ENCODE measurements around the gene CCDC18.
"Not testable (repeated sequence)": the region's sequence is repeated elsewhere in the genome, so short reads cannot be mapped to it uniquely, and the experiment has no call there.

CCDC18 gene

GRCh38 chr1:93172778-93173177, 7.7 kb upstream of the CCDC18 start:
- DNase-seq = no peak

DNA sequence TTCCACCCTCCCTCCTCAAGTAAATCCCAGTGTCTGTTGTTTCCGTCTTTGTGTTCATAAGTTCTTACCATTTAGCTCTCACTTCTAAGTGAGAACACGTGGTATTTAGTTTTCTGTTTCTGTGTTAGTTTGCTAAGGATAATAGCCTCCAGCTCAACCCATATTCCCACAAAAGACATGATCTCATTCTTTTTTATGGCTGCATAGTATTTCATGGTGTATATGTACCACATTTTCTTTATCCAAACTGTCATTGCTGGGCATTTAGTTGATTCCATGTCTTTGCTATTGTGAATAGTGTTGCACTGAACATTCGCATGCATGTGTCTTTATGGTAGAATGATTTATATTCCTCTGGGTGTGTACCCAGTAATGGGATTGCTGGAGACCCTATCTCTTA, 5.9 kb upstream of the CCDC18 start:
- not testable (repeated sequence) for DNase-seq

GRCh38 chr1:93177991-93178390, 2.5 kb upstream of the CCDC18 start:
- DNase-seq = no peak

DNA sequence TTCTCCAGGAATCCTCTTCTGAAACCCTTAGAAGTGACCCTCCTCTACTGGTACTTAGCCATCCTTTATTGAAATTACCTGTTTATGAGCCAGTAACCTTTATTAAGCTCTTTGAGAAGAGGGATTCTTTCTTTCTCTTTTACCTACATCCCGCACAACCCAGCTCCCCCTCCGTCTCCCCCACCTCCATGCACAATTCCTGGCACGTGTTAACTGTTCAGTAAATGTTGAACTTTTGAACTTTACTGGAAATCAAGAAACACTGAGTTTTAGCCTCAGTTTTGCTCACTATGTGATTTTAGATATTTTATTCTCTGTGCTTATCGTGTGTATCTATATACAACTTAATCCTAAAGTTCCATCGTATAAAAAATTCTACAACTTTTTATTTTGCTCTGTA, 2.1 kb upstream of the CCDC18 start:
- DNase-seq = no peak

DNA sequence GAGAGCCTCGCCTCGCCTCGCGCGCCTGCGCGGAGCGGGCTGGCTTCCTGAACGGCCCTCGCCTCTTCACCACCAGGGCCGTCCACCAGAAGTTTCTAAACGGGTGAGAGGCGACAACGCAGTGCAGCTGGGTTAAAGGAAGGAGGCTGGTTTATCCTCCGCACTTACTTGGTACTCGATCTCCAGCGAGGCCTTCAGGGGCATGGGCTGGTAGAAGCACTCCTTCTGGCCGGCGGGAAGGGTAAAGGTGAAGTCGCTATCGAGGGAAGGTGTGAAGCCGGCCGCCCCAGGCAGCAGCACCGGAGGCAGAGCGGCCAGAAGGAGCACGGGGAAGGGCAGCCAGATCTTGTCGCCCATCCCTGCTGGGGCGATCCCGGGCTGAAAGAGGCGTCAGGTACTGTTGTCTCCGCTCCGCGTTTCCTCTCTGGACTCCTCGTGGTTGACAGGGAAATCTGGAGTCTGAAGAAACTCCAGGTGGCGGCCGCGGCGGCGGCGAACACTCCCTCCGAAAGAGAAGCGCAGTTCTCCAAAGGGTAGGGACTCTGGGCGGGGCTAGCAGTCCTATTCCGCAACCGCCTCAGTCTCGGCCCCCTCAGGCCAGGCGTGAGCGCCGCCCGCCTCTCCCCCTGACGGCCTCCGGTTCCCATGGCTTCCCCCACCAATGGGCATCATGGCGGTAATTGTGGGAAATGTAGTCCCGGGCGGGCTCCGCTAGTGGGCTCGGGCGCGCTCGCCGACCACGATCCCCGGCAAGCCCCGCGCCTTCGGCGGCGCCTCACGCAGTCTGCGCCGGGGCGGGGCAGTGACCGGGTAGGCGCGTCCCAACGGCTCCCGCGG, 420 bp upstream of the CCDC18 start, which contains the start of gene TMED5:
TMED5 (minus strand) TSS at position 528 of the 837 bp plus-strand sequence; CDS start at position 357, 171 bp downstream.
- peak; percentile 99 for DNase-seq

DNA sequence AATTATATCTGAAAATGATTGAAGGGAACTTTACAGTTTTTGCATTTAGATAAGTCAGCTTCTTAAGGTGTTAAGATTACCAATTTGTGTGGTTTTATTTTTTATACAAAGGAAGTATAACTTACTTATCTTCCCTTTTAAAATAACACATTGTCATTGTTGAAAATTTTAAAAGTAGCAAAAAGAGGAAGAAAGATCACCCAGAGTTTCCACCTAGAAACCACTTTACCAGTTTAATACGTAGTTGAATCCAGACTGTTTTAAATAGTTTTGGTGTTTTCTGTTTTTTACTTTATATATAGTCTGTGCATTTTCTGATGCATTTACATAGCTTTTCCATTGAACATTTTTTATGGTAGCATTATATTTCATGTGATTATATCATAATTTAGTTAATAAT, 6.1 kb downstream of the CCDC18 start:
- no peak for DNase-seq

DNA sequence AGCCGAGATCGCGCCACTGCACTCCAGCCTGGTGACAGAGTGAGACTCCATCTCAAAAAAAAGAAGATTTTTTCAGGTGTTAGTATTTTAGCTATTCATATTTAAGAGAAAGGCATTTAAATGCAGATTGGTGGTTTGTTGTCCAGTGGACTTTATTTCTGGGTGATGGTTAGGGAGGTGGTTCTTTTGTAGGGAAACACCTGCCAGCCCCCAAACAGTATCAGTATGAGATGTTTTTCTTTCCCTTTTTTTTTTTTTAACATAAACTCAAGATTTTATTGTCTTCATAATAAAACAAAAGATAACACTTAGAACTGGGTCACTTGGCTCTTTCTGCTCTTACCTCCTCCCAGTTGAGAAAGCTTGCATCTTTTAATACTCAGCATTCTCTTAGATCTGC, 9.9 kb downstream of the CCDC18 start:
- no peak for DNase-seq

DNA sequence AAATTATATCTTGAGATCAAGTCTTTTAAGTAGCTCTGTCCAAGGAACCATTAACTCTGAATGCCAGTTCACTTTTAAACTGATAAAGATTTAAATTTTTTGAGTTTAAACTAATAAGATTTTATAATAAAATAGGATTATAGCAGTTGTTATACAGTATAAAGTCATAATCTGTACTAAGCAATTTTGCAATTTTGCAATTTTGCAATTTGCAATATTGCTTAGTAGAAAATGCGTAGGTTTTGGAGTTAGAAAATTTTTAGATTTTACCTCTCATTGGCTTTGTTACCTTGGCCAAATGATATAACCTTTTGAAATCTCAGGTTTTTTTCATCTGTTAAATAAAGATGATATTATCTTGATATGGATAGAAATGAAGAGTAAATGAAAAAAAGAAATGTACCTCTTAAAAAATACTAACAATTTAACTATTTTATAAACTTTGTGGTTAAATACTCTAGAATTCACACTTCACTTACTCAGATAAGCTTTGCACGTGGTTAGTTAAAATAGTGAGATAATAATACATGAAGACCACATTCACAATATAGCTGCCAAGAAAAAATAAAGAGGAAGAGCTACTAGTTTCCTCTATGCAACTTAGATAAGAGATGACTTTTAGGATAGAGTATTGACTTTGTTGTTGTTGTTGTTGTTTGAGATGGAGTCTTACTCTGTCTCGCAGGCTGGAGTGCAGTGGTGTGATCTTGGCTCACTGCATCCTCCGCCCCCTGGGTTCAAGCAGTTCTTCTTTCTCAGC, 13.9 kb downstream of the CCDC18 start:
- DNase-seq = no peak

DNA sequence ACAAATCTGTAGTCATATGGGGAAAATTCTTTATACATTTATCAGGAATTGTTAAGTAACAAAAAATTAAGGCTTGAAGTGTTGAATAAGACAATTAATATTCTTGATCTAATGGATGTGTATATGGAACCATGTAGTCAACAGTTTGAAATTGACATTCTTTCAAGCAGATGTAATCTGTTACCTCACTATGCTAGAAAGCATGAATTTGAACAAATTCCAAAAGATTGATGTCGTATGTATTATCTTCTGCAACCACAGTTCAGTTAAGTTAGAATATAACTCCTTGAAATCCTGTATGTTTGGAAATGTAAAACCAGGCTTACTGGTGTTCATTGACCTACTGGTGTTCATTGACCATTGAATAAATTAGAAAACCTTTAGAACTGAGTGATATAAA, 16.1 kb downstream of the CCDC18 start:
- DNase-seq = no peak

DNA sequence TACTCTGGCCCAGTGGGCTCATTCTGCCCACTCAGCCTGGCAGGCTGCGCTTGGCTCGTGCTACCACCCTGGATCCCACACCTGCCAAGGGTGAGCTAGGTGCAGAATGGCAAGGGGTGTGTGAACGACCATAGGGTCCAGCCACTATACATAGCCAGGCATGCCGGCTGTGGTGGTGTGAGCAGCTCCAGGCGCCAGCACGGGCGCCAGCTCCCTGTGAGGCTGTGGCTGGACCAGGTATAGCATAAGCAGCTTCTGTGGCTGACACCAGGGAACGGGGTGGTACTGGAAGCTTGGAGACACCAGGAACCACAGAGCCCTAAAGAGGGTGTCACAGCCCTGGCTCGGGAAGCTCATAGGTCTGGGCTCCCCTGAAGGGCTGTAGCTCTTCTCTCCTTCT, 18.6 kb downstream of the CCDC18 start:
- no peak for DNase-seq

DNA sequence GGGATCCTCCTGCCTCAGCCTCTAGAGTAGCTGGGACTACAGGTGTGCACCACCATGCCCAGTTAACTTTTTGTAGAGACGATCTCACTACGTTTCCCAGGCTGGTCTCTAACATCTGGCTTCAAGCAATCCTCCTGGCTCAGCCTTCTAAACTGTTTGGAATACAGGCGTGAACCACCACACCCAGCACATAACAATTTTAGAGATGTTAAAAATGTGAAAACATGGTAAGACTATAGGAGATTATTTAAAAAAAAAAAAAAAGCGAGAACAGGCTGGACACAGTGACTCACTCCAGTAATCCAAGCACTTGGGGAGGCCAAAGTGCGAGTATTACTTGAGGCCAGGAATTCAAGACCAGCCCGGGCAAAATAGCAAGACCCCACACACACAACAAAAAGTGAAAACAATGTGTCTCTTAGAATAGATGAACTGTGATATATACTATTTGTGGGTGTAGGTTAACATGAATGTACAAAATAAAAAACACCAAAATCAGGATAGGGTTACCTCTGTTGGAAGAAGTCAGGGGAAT, 19.6 kb downstream of the CCDC18 start:
- DNase-seq = no peak

- DNase-seq = no peak
These were observed 20.2 kb downstream of the CCDC18 start for GRCh38 chr1:93200714-93201113.

DNA sequence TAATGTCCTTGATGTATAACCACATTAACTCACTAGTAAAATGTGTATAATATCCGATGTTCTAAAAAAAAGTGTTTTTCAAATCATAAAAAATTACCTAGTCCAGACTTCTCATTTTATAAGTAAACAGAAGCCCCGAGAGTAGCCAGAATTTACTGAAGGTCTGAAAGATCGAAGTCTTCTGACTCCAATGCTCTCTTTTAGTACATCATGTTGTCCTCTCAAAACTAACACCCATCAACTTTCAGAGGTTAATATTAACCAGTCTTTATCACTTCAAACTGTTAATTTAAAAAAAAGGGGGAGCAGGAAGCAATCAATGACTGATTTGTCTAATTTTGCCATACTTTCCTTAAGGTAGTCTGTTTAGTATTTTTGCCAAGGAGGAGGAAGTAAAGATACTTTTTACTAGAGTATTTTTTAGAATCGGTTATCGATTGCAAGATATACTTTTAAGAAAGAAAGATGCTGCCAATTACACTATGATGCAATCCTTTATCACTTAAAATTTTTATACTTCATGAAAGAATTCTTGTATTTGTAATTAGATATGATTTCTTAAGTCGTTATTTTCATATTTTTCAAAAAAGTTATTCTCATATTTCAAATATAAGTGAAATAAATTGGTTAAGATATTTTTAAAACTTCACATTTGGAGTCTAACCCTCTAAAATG, 25.5 kb downstream of the CCDC18 start:
- DNase-seq = no peak

DNA sequence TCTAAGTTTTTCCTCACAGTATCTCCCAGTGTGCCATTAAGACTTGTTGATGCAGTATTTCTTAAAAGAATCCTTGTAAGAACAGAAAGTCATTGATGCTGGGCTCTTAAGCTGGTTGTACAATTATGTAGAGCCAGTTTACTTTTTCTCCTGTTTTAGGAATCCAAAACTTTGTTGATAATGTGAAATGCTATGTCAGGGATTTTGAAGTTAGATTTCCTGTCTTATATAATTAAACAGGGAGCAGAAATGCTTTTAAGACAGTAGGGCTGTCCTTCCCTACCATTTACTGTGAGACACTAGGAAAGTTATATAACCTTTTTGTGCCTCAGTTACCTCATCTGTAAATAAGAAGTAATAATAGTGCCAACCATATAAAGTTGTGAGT, 26.0 kb downstream of the CCDC18 start:
- DNase-seq = no peak

GRCh38 chr1:93207211-93207610, 26.7 kb downstream of the CCDC18 start:
- no peak for DNase-seq

- no peak for DNase-seq
These were observed 34.8 kb downstream of the CCDC18 start for GRCh38 chr1:93215322-93215721.

GRCh38 chr1:93219443-93219842, 38.9 kb downstream of the CCDC18 start:
- peak; percentile 48 for DNase-seq

- not testable (repeated sequence) for DNase-seq
These were observed 40.2 kb downstream of the CCDC18 start for GRCh38 chr1:93220716-93221115.

GRCh38 chr1:93221913-93222312, 41.4 kb downstream of the CCDC18 start:
- DNase-seq = no peak

DNA sequence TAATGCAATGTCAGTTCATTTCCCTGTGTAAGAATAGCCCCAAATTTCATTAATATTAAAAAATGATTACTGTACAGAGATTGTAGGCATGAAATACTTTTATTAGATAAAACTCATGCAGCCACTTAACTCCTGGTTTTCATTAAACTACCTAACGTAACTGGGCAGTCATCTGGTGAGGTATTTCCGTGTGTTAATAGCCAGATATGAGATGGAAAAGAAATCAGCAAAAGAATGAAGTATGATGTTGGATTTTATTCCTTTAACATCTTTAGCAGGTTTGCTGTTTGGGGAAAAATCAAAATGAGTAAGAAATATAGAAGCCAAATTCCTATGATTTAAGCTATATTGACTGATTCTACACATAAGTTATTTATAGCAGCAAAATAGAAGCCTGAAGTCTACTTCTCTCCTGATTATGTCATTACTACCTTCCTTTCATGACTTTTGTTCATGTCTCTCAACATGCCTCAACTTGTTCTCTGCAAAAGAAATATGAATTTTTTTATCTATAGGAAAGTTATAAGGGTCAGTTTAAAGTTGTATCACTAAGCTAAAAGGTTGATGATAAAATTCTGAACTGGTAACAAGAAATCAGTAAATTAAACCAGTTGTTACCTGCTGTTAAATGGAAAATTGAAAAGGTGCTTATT, 42.6 kb downstream of the CCDC18 start:
- DNase-seq = no peak

DNA sequence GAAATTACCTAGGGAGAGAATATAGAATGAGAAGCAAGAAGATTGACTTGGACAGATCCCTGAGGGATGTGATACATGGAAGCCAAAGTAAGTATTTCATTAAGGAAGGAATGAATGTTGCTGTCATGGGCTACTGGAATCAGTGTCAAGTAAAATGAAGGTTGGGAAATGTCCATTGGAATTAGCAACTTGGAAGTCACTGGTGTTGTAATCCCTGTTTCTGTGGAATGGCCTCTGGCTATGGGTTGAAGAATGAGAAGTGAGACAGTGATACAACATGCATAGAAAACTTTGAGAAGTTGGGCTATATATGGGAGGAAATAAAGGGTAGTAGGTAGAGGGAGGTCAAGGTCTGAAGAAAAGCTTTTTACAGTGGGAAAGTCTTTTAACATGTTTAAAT, 54.7 kb downstream of the CCDC18 start:
- DNase-seq = no peak

DNA sequence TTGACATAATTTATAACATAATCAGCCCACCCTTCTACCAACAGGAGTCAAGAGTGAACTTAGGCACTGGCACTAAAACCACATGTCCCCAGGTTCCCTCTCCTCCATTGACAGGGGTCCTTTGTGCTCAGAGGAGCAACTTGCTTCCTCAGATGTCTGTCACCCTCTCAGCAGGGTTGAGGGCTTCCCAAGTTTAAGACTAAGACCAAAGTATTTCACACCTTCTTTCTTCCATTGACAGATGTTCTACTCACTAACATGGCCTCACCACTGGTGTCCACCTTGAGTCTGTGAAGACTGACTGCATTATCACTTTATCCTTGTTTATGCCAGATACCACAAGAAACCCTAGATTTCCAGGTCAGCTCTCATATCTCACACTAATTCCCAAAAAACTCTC, 56.5 kb downstream of the CCDC18 start:
- no peak for DNase-seq

GRCh38 chr1:93238425-93238824, 57.9 kb downstream of the CCDC18 start:
- no peak for DNase-seq

Measured in activated CD4-positive, alpha-beta T cell treated with anti-CD3 and anti-CD28 coated beads, Interleukin-2, amount 50 U/mL, for 16 hours (primary cell).